ENCODE data around the gene RTCA.

- TF ChIP-seq, protein P1, sequence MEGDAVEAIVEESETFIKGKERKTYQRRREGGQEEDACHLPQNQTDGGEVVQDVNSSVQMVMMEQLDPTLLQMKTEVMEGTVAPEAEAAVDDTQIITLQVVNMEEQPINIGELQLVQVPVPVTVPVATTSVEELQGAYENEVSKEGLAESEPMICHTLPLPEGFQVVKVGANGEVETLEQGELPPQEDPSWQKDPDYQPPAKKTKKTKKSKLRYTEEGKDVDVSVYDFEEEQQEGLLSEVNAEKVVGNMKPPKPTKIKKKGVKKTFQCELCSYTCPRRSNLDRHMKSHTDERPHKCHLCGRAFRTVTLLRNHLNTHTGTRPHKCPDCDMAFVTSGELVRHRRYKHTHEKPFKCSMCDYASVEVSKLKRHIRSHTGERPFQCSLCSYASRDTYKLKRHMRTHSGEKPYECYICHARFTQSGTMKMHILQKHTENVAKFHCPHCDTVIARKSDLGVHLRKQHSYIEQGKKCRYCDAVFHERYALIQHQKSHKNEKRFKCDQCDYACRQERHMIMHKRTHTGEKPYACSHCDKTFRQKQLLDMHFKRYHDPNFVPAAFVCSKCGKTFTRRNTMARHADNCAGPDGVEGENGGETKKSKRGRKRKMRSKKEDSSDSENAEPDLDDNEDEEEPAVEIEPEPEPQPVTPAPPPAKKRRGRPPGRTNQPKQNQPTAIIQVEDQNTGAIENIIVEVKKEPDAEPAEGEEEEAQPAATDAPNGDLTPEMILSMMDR (conservative IDR thresholded peaks at IDR 0.05 in 1 of 2, IDR thresholded peaks at IDR 0.05 in 1 of 2; ENCODE audit: extremely low read depth in 1 of 2, insufficient read depth in 1 of 2, low read depth in 1 of 2, low read length in 2 of 2) = no peak
- TF ChIP-seq EZH2 (IDR thresholded peaks at IDR 0.05; ENCODE audit: borderline replicate concordance, low read length) = no peak
Observed at GRCh38 chr1:100217834-100218233, 48.2 kb upstream of the RTCA start.

All from mammary epithelial cell (primary cell).